H1 (cell line): ENCODE data around the gene CCDC15. TPM values are rescaled to one million over a fixed set of nuclear protein-coding genes. Genes with fewer than 3 reads are reported as not detected.

Experiments
- CTCF ChIA-PET: fragments of 300-600 bp; sonication (Branson Sonifier 250); formaldehyde crosslinking; loops from one replicate; lab custom pipeline; 2021; ENCODE audit not compliant: partially characterized antibody; lab: Charles Lee
- POLR2A ChIA-PET: fragments of 300-600 bp; sonication (Branson Sonifier 250); formaldehyde crosslinking; loops from one replicate; lab custom pipeline; 2021; ENCODE audit warnings: inconsistent platforms; ENCODE audit not compliant: partially characterized antibody; lab: Charles Lee
- DNase-seq, 2 experiments: peaks; one replicate each; pipeline versions ENCODE4 v3.0.0 to v3.0.0-alpha.2; 2010 to 2022; ENCODE audit warnings: low spot score in 2 of 2, low read depth in 1 of 2, mixed read lengths in 1 of 2
- FAIRE-seq: peaks from 2 replicates; lab custom pipeline; 2011; peaks lifted over from hg19 to GRCh38; lab: Jason Lieb, UNC
- H2AFZ ChIP-seq: 2 replicates; pipeline ENCODE4 v1.8.1; 2012; ENCODE audit warnings: low read length, inconsistent platforms
- H2AK5ac ChIP-seq: 2 replicates; pipeline ENCODE4 v1.6.1; 2013; ENCODE audit warnings: low read depth, low read length
- H2BK120ac ChIP-seq: replicated peaks from 2 replicates; pipeline ENCODE3; 2013; ENCODE audit warnings: low read depth, low read length, inconsistent platforms
- H2BK12ac ChIP-seq: 2 replicates; pipeline ENCODE4 v1.6.1; 2013; ENCODE audit warnings: low read depth, low read length
- H2BK15ac ChIP-seq: 2 replicates; pipeline ENCODE4 v1.6.1; 2013; ENCODE audit warnings: low read length
- H2BK20ac ChIP-seq: 2 replicates; pipeline ENCODE4 v1.6.1; 2013; ENCODE audit warnings: low read length
- H2BK5ac ChIP-seq: 2 replicates; pipeline ENCODE4 v1.6.1; 2013; ENCODE audit warnings: low read depth, low read length
- H3K14ac ChIP-seq: 2 replicates; pipeline ENCODE4 v1.6.1; 2013; ENCODE audit warnings: inconsistent platforms; ENCODE audit not compliant: insufficient read length
- H3K18ac ChIP-seq: 2 replicates; pipeline ENCODE4 v1.6.1; 2013; ENCODE audit warnings: low read length; ENCODE audit errors: extremely low read depth
- H3K23ac ChIP-seq: 2 replicates; pipeline ENCODE4 v1.6.1; 2013; ENCODE audit warnings: inconsistent platforms; ENCODE audit not compliant: insufficient read length
- H3K23me2 ChIP-seq: 2 replicates; pipeline ENCODE4 v1.6.1; 2013; ENCODE audit warnings: low read depth, low read length
- H3K27ac ChIP-seq: 2 replicates; pipeline ENCODE4 v1.6.1; 2011; ENCODE audit warnings: low read depth, low read length, inconsistent platforms
- H3K27me3 ChIP-seq, 4 experiments: replicated peaks in 1 of 4; 1 replicate in 1 of 4; 2 replicates in 3 of 4; pipeline versions ENCODE4 v1.6.1 to v1.8.1; 2011 to 2013; ENCODE audit warnings: low read length in 3 of 4, mild to moderate bottlenecking in 3 of 4, inconsistent platforms in 2 of 4, mixed read lengths in 2 of 4, moderate library complexity in 1 of 4; ENCODE audit not compliant: control insufficient read depth in 3 of 4, insufficient read depth in 3 of 4; ENCODE audit errors: extremely low read depth in 1 of 4
- H3K36me3 ChIP-seq, 4 experiments: 2 replicates each; pipeline versions ENCODE4 v1.6.1 to v1.8.1; 2011 to 2013; ENCODE audit warnings: mild to moderate bottlenecking in 4 of 4, low read length in 3 of 4, moderate library complexity in 2 of 4, control low read depth in 1 of 4, inconsistent platforms in 1 of 4; ENCODE audit not compliant: insufficient read depth in 4 of 4, control insufficient read depth in 2 of 4
- H3K4ac ChIP-seq: replicated peaks from 2 replicates; pipeline ENCODE3; 2013; ENCODE audit warnings: low read length, low read depth, mixed read lengths, inconsistent platforms; ENCODE audit not compliant: insufficient read length
- H3K4me1 ChIP-seq, 4 experiments: replicated peaks in 1 of 4; 1 replicate in 1 of 4; 2 replicates in 3 of 4; pipeline versions ENCODE4 v1.6.1 to v1.8.1; 2011 to 2013; ENCODE audit warnings: low read length in 3 of 4, inconsistent platforms in 2 of 4, mixed read lengths in 1 of 4; ENCODE audit not compliant: insufficient read depth in 4 of 4, control insufficient read depth in 3 of 4
- H3K4me2 ChIP-seq, 2 experiments: 2 replicates each; pipeline versions ENCODE4 v1.6.1 to v1.8.1; 2011 to 2013; ENCODE audit warnings: low read depth in 2 of 2, low read length in 2 of 2, control low read depth in 1 of 2, inconsistent platforms in 1 of 2, mild to moderate bottlenecking in 1 of 2; ENCODE audit not compliant: insufficient read depth in 1 of 2
- H3K4me3 ChIP-seq, 4 experiments: fragments of 200-600, 300-600 bp in 1 of 4; sonication (generic), shearing (Covaris generic), sonication (Bioruptor Twin) in 1 of 4; 2 replicates each; pipeline versions ENCODE4 v1.5.1 to v1.8.1; 2011 to 2016; ENCODE audit warnings: low read length in 4 of 4, low read depth in 3 of 4, control low read depth in 2 of 4, inconsistent platforms in 2 of 4, mild to moderate bottlenecking in 2 of 4, mixed read lengths in 1 of 4, moderate library complexity in 1 of 4; ENCODE audit not compliant: insufficient read depth in 2 of 4; ENCODE audit errors: extremely low read depth in 1 of 4
- H3K56ac ChIP-seq: replicated peaks from 2 replicates; pipeline ENCODE3; 2013; ENCODE audit warnings: low read depth, mild to moderate bottlenecking, mixed read lengths, low read length, inconsistent platforms; ENCODE audit not compliant: insufficient read length
- H3K79me1 ChIP-seq: 2 replicates; pipeline ENCODE4 v1.6.1; 2013; ENCODE audit warnings: low read depth, low read length, control low read depth
- H3K79me2 ChIP-seq, 2 experiments: 2 replicates each; pipeline versions ENCODE4 v1.6.1 to v1.8.1; 2012 to 2013; ENCODE audit warnings: low read length in 2 of 2, mild to moderate bottlenecking in 2 of 2, inconsistent platforms in 1 of 2; ENCODE audit not compliant: insufficient read depth in 2 of 2, control insufficient read depth in 1 of 2
- H3K9ac ChIP-seq, 4 experiments: replicated peaks in 1 of 4; 1 replicate in 1 of 4; 2 replicates in 3 of 4; pipeline versions ENCODE4 v1.6.1 to v1.8.1; 2011 to 2013; ENCODE audit warnings: low read depth in 3 of 4, low read length in 3 of 4, control low read depth in 2 of 4, mild to moderate bottlenecking in 2 of 4, moderate library complexity in 2 of 4, inconsistent platforms in 1 of 4; ENCODE audit errors: extremely low read depth in 1 of 4
- H3K9me3 ChIP-seq, 2 experiments: 2 replicates each; pipeline versions ENCODE4 v1.6.1 to v1.8.1; 2012 to 2013; ENCODE audit warnings: mild to moderate bottlenecking in 2 of 2, moderate library complexity in 2 of 2, control low read depth in 1 of 2, inconsistent platforms in 1 of 2, low read depth in 1 of 2, low read length in 1 of 2, mixed read lengths in 1 of 2; ENCODE audit not compliant: insufficient read depth in 2 of 2
- H4K20me1 ChIP-seq, 2 experiments: replicated peaks in 1 of 2; 2 replicates each; pipeline versions ENCODE3 to v1.8.1; 2011 to 2013; ENCODE audit warnings: inconsistent platforms in 2 of 2, low read length in 2 of 2, mild to moderate bottlenecking in 1 of 2; ENCODE audit not compliant: insufficient read depth in 2 of 2, control insufficient read depth in 1 of 2
- H4K5ac ChIP-seq: 2 replicates; pipeline ENCODE4 v1.6.1; 2013; ENCODE audit warnings: low read length, low read depth, mixed read lengths, inconsistent platforms; ENCODE audit not compliant: insufficient read length
- H4K8ac ChIP-seq: 2 replicates; pipeline ENCODE4 v1.8.0; 2013; ENCODE audit warnings: mild to moderate bottlenecking, moderate library complexity, low read length, inconsistent platforms; ENCODE audit not compliant: insufficient read depth; ENCODE audit errors: extremely low read depth
- H4K91ac ChIP-seq: replicated peaks from 2 replicates; pipeline ENCODE3; 2013; ENCODE audit warnings: low read length, mixed read lengths, inconsistent platforms; ENCODE audit not compliant: insufficient read length
- ASH2L ChIP-seq: fragments of 200-600, 300-600 bp; sonication (generic); IDR thresholded peaks from one replicate; pipeline ENCODE4 v1.7.1; 2017; ENCODE audit warnings: low read length
- SP4 ChIP-seq: IDR thresholded peaks from 2 replicates; pipeline ENCODE4 v1.6.1; 2012; ENCODE audit warnings: low read length, inconsistent platforms
- SRF ChIP-seq: IDR thresholded peaks from 2 replicates; pipeline ENCODE4 v1.6.1; 2011; ENCODE audit warnings: mild to moderate bottlenecking, low read depth, low read length, moderate library complexity
- ZNF274 ChIP-seq: IDR thresholded peaks from 2 replicates; pipeline ENCODE4 v1.7.0; 2012; ENCODE audit warnings: low read length, borderline replicate concordance; ENCODE audit errors: extremely low read depth
- WGBS, 2 experiments: shearing (Covaris generic) in 1 of 2; methylation state at CpG; one replicate each; pipeline versions ENCODE4 v1.1.6 to v1.1.7; 2013 to 2015; ENCODE audit warnings: low lambda C conversion rate in 2 of 2, mixed read lengths in 2 of 2, inconsistent platforms in 1 of 2, low coverage in 1 of 2, missing lambda C conversion rate in 1 of 2; ENCODE audit not compliant: insufficient replicate concordance in 2 of 2, insufficient coverage in 1 of 2, insufficient read length in 1 of 2; ENCODE audit errors: extremely low coverage in 1 of 2, missing lambda C conversion rate in 1 of 2; 5-methylcytosine and 5-hydroxymethylcytosine counted together
- polyA plus RNA-seq, 7 experiments: library from polyadenylated mRNA; depleted of rRNA in 3 of 7; stranded (reverse) in 5 of 7; unstranded in 2 of 7; fragments of >200 nt in 5 of 7; fragments of 200-250 nt in 2 of 7; gene quantifications; 1 replicate in 5 of 7; 2 replicates in 1 of 7; 4 replicates in 1 of 7; pipeline versions ENCODE4 v1.2.1 to v1.2.3, GENCODE V29; 2011 to 2013; ENCODE audit warnings: missing spikeins in 2 of 7, mixed read lengths in 2 of 7
- total RNA-seq: library from RNA; stranded (reverse); fragmentation: NEBNext Ultra II Directional; extraction: Animal tissue kit (Norgen Biotek cat#: 25700); gene quantifications from 2 replicates; pipeline ENCODE4 v1.2.1, GENCODE V29; 2021

CCDC15 gene
- total and polyA plus RNA-seq, 2 of the 8 experiments (the other 6 are each of a cell fraction or from before 2014, with no cell fraction given), result 1.5 to 3.1 TPM

DNA sequence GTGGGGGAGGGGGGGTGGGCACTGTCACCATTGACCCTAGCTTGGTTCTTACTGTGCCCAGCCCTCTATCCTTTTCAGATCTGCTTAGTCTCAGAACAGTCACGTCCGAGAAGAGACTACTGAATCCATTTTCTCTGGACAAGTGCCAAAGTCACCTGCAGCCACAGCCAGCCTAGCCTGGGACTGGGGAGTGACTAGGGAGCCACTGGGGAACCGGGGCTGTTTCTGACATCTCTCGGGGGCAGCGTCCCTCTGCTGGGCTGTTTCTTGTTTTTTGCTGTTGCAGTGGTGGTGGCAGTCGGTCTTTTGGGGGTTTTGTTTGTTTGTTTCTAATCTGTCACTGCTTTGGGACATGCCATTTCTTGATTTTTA, 117.8 kb downstream of the CCDC15 start:
- Histone ChIP-seq H4K20me1 (no peaks in the 10 kb centered on the region), H3K27me3 (no peaks in the 10 kb centered on the region), H3K9ac (no peak overlapping the region), H3K79me2 (no peaks in the 10 kb centered on the region), H3K23ac (no peak overlapping the region), H2BK20ac (no peak overlapping the region), H3K4me3 (no peak overlapping the region), H3K4me2 (no peak overlapping the region), H4K5ac (no peak overlapping the region), H3K79me1 (no peaks in the 10 kb centered on the region), H2BK12ac (no peak overlapping the region), H3K4ac (no peak overlapping the region), H4K8ac (no peak overlapping the region), H2BK15ac (no peak overlapping the region), H3K4me1 (peaks cover 0 to 5% (median 0%) of the 10 kb centered on the region in 4 experiments; a peak in 2 of 7 replicates), H3K9me3 (no peaks in the 10 kb centered on the region), H3K18ac (no peak overlapping the region), H2BK120ac (no peak overlapping the region), H4K91ac (no peak overlapping the region), H3K27ac (no peak overlapping the region), H3K14ac (no peak overlapping the region), H2AFZ (no peak overlapping the region), H2BK5ac (no peak overlapping the region), H2AK5ac (no peak overlapping the region), H3K56ac (no peak overlapping the region), H3K36me3 (no peaks in the 10 kb centered on the region), H3K23me2 (no peaks in the 10 kb centered on the region)
- DNase-seq, result no peak
- WGBS, 2 experiments, result 91% methylated on average over 6 of the region's 6 CpGs; no CpG with 5 or more reads in 1 of the 2 experiments
- FAIRE-seq, result no peak
- POLR2A ChIA-PET, result interaction anchor here (1.3 kb wide), 1 partner anchor 9 kb away, joined by 5 read pairs; no protein-coding TSS in a partner anchor
- CTCF ChIA-PET, result interaction anchor here (1.5 to 29.4 kb wide), 3 partner anchors 17 to 355 kb away, joined by 3 to 486 read pairs (median 217); no protein-coding TSS in a partner anchor
- TF ChIP-seq SP4 (no peak), ASH2L (no peak), ZNF274 (no peak), SRF (no peak)
